ENCODE data around the gene SAMD5. TPM values are rescaled to one million over a fixed set of nuclear protein-coding genes. Genes with fewer than 3 reads are reported as not detected.

The SAMD5 gene
- total RNA-seq, 1 donor from 2014 or later, result 0.06 TPM

GRCh38 chr6:147467428-147467827, 41.1 kb upstream of the SAMD5 start:
- Histone ChIP-seq H3K79me2 (ENCODE audit: low read depth) (no peaks in the 10 kb centered on the region), H2AFZ (replicated peaks) (no peak overlapping the region), H3F3A (ENCODE audit: low read depth) (no peaks in the 10 kb centered on the region), H3K4me1 (no peaks in the 10 kb centered on the region), H3K4me2 (no peak overlapping the region), H3K27me3 (no peaks in the 10 kb centered on the region), H3K9ac (no peak overlapping the region), H3K4me3 (no peak overlapping the region), H3K36me3 (no peaks in the 10 kb centered on the region), H4K20me1 (ENCODE audit: low read depth) (no peaks in the 10 kb centered on the region), H3K27ac (no peak overlapping the region), H3K9me3 (ENCODE audit: low read depth) (no peaks in the 10 kb centered on the region)
- peaks cover under 1% of the 10 kb centered on the region for H3K9me3 Mint-ChIP-seq
- no peaks in the 10 kb centered on the region for H3K27me3 Mint-ChIP-seq (ENCODE audit: insufficient read depth, low read depth)
- DNase-seq (ENCODE audit: low spot score), result no peak
- no peaks in the 10 kb centered on the region for H3K36me3 Mint-ChIP-seq
- H3K4me1 Mint-ChIP-seq, result peaks cover 2% of the 10 kb centered on the region
- TF ChIP-seq EZH2 (IDR thresholded peaks at IDR 0.05) (no peak), CTCF (IDR thresholded peaks at IDR 0.05) (no peak)
- no peak overlapping the region for H3K4me3 Mint-ChIP-seq
- no peak overlapping the region for H3K27ac Mint-ChIP-seq

GRCh38 chr6:147467886-147468285, 40.6 kb upstream of the SAMD5 start:
- H3K9ac ChIP-seq, result no peak overlapping the region
- H2AFZ ChIP-seq (replicated peaks), result no peak overlapping the region
- Mint-ChIP-seq H3K9me3 (peaks cover 6% of the 10 kb centered on the region), H3K36me3 (no peaks in the 10 kb centered on the region), H3K27me3 (ENCODE audit: insufficient read depth, low read depth) (no peaks in the 10 kb centered on the region), H3K4me1 (peaks cover 2% of the 10 kb centered on the region), H3K4me3 (no peak overlapping the region), H3K27ac (no peak overlapping the region)
- H4K20me1 ChIP-seq (ENCODE audit: low read depth), result no peaks in the 10 kb centered on the region
- H3K36me3 ChIP-seq, result no peaks in the 10 kb centered on the region
- H3K4me1 ChIP-seq, result no peaks in the 10 kb centered on the region
- H3K4me3 ChIP-seq, result no peak overlapping the region
- DNase-seq (ENCODE audit: low spot score), result no peak
- H3K4me2 ChIP-seq, result no peak overlapping the region
- no peaks in the 10 kb centered on the region for H3K9me3 ChIP-seq (ENCODE audit: low read depth)
- TF ChIP-seq EZH2phosphoT487 (IDR thresholded peaks at IDR 0.05), result no peak
- no peak for TF ChIP-seq EZH2 (IDR thresholded peaks at IDR 0.05)
- no peak for TF ChIP-seq CTCF (IDR thresholded peaks at IDR 0.05)
- H3K79me2 ChIP-seq (ENCODE audit: low read depth), result no peaks in the 10 kb centered on the region
- H3F3A ChIP-seq (ENCODE audit: low read depth), result no peaks in the 10 kb centered on the region
- H3K27me3 ChIP-seq, result no peaks in the 10 kb centered on the region
- no peak overlapping the region for H3K27ac ChIP-seq

GRCh38 chr6:147468634-147469033, 39.9 kb upstream of the SAMD5 start:
- no peaks in the 10 kb centered on the region for H4K20me1 ChIP-seq (ENCODE audit: low read depth)
- no peak overlapping the region for H3K9ac ChIP-seq
- no peaks in the 10 kb centered on the region for H3K27me3 ChIP-seq
- H3K27ac Mint-ChIP-seq, result no peak overlapping the region
- no peaks in the 10 kb centered on the region for H3K36me3 ChIP-seq
- peaks cover 13% of the 10 kb centered on the region for H3K9me3 Mint-ChIP-seq
- H3K4me1 ChIP-seq, result no peaks in the 10 kb centered on the region
- peak; percentile 17 for DNase-seq (ENCODE audit: low spot score)
- no peaks in the 10 kb centered on the region for H3K79me2 ChIP-seq (ENCODE audit: low read depth)
- peak overlapping the region; percentile 29 for H2AFZ ChIP-seq (replicated peaks)
- no peak overlapping the region for H3K27ac ChIP-seq
- no peak overlapping the region for H3K4me3 Mint-ChIP-seq
- peak; percentile 38 for TF ChIP-seq CTCF (IDR thresholded peaks at IDR 0.05)
- no peak for TF ChIP-seq EZH2 (IDR thresholded peaks at IDR 0.05)
- TF ChIP-seq EZH2phosphoT487 (IDR thresholded peaks at IDR 0.05), result no peak
- H3K4me2 ChIP-seq, result no peak overlapping the region
- no peaks in the 10 kb centered on the region for H3F3A ChIP-seq (ENCODE audit: low read depth)
- H3K9me3 ChIP-seq (ENCODE audit: low read depth), result no peaks in the 10 kb centered on the region
- no peak overlapping the region for H3K4me3 ChIP-seq
- peaks cover 3% of the 10 kb centered on the region for H3K27me3 Mint-ChIP-seq (ENCODE audit: insufficient read depth, low read depth)
- H3K4me1 Mint-ChIP-seq, result peaks cover 2% of the 10 kb centered on the region
- no peaks in the 10 kb centered on the region for H3K36me3 Mint-ChIP-seq

All from neural progenitor cell (in vitro differentiated cells).